Liver (tissue), 9 donors: Measurements from ENCODE around the gene SOX5. TPM values are rescaled to one million over a fixed set of nuclear protein-coding genes. Genes with fewer than 3 reads are reported as not detected.

ENCODE experiments used
- DNase-seq: peaks from one replicate; pipeline ENCODE4 v3.0.0-alpha.2; 2017; ENCODE audit warnings: low spot score
- H3K27ac ChIP-seq, 2 donors: one replicate each; pipeline ENCODE4 v1.7.0; 2013; ENCODE audit warnings: inconsistent platforms in 2 of 2, low read length in 2 of 2, control low read depth in 1 of 2, low read depth in 1 of 2, mild to moderate bottlenecking in 1 of 2
- H3K27me3 ChIP-seq, 4 donors: one replicate each; pipeline versions ENCODE4 v1.6.1 to v1.7.0; 2013; ENCODE audit warnings: low read length in 3 of 4, inconsistent platforms in 1 of 4, mild to moderate bottlenecking in 1 of 4, moderate library complexity in 1 of 4; ENCODE audit not compliant: control insufficient read depth in 4 of 4, insufficient read depth in 4 of 4
- H3K36me3 ChIP-seq, 4 donors: one replicate each; pipeline versions ENCODE4 v1.6.1 to v1.7.0; 2013; ENCODE audit warnings: low read length in 3 of 4, mild to moderate bottlenecking in 3 of 4, low read depth in 1 of 4, moderate library complexity in 1 of 4; ENCODE audit not compliant: control insufficient read depth in 4 of 4, insufficient read depth in 3 of 4
- H3K4me1 ChIP-seq, 4 donors: one replicate each; pipeline versions ENCODE4 v1.6.1 to v1.7.0; 2013; ENCODE audit warnings: low read length in 3 of 4, mild to moderate bottlenecking in 3 of 4, moderate library complexity in 1 of 4; ENCODE audit not compliant: control insufficient read depth in 4 of 4, insufficient read depth in 4 of 4
- H3K4me3 ChIP-seq, 3 donors: one replicate each; pipeline versions ENCODE4 v1.6.1 to v1.7.0; 2013; ENCODE audit warnings: low read length in 3 of 3, control low read depth in 1 of 3, low read depth in 1 of 3, mild to moderate bottlenecking in 1 of 3
- H3K9ac ChIP-seq, 2 donors: one replicate each; pipeline ENCODE4 v1.7.0; 2013; ENCODE audit warnings: low read length in 2 of 2, mild to moderate bottlenecking in 2 of 2, moderate library complexity in 2 of 2, control low read depth in 1 of 2, low read depth in 1 of 2
- H3K9me3 ChIP-seq, 4 donors: one replicate each; pipeline versions ENCODE4 v1.6.1 to v1.7.0; 2013; ENCODE audit warnings: low read length in 3 of 4; ENCODE audit not compliant: control insufficient read depth in 4 of 4
- ATF3 ChIP-seq: IDR thresholded peaks from 2 replicates; pipeline ENCODE4 v1.6.1; 2016; ENCODE audit warnings: antibody characterized with exemption
- EGR1 ChIP-seq, 2 donors: IDR thresholded peaks; 2 replicates each; pipeline ENCODE4 v1.6.1; 2016 to 2018; ENCODE audit warnings: antibody characterized with exemption in 2 of 2, low read depth in 2 of 2
- FOXA1 ChIP-seq: IDR thresholded peaks from 2 replicates; pipeline ENCODE4 v1.6.1; 2016; ENCODE audit warnings: antibody characterized with exemption
- FOXA2 ChIP-seq: IDR thresholded peaks from 2 replicates; pipeline ENCODE4 v1.6.1; 2016; ENCODE audit warnings: antibody characterized with exemption
- GABPA ChIP-seq, 2 donors: IDR thresholded peaks in 1 of 2; conservative IDR thresholded peaks in 1 of 2; 2 replicates each; pipeline ENCODE4 v1.6.1; 2016; ENCODE audit warnings: antibody characterized with exemption in 2 of 2, mild to moderate bottlenecking in 1 of 2, moderate library complexity in 1 of 2
- HNF4A ChIP-seq, 2 donors: conservative IDR thresholded peaks; 2 replicates each; pipeline ENCODE4 v1.6.1; 2016; ENCODE audit warnings: antibody characterized with exemption in 2 of 2, mild to moderate bottlenecking in 2 of 2
- HNF4G ChIP-seq: IDR thresholded peaks from 2 replicates; pipeline ENCODE4 v1.6.1; 2016; ENCODE audit warnings: antibody characterized with exemption
- JUND ChIP-seq, 2 donors: IDR thresholded peaks; 2 replicates each; pipeline ENCODE4 v1.6.1; 2016; ENCODE audit warnings: antibody characterized with exemption in 2 of 2
- MAX ChIP-seq: IDR thresholded peaks from 2 replicates; pipeline ENCODE4 v1.6.1; 2016; ENCODE audit warnings: antibody characterized with exemption
- NR2F2 ChIP-seq: IDR thresholded peaks from 2 replicates; pipeline ENCODE4 v1.6.1; 2016; ENCODE audit warnings: antibody characterized with exemption
- RAD21 ChIP-seq, 2 donors: IDR thresholded peaks; 2 replicates each; pipeline ENCODE4 v1.6.1; 2016; ENCODE audit warnings: antibody characterized with exemption in 2 of 2, mild to moderate bottlenecking in 2 of 2
- REST ChIP-seq: IDR thresholded peaks from 2 replicates; pipeline ENCODE4 v1.6.1; 2016; ENCODE audit warnings: antibody characterized with exemption, mild to moderate bottlenecking
- RXRA ChIP-seq, 2 donors: IDR thresholded peaks; 2 replicates each; pipeline ENCODE4 v1.6.1; 2017 to 2018; ENCODE audit warnings: antibody characterized with exemption in 2 of 2, mild to moderate bottlenecking in 1 of 2
- SP1 ChIP-seq: IDR thresholded peaks from 2 replicates; pipeline ENCODE4 v1.6.1; 2018; ENCODE audit warnings: antibody characterized with exemption, mild to moderate bottlenecking
- TAF1 ChIP-seq: conservative IDR thresholded peaks from 2 replicates; pipeline ENCODE4 v1.6.1; 2016; ENCODE audit warnings: antibody characterized with exemption, mild to moderate bottlenecking
- YY1 ChIP-seq: IDR thresholded peaks from 2 replicates; pipeline ENCODE4 v1.6.1; 2016; ENCODE audit warnings: antibody characterized with exemption, mild to moderate bottlenecking
- WGBS: extraction: QIAGEN DNeasy Blood & Tissue Kit; methylation state at CpG from one replicate; pipeline ENCODE4 v1.1.7; 2013; 5-methylcytosine and 5-hydroxymethylcytosine counted together
- polyA plus RNA-seq, 2 donors: library from polyadenylated mRNA; stranded (reverse) in 1 of 2; unstranded in 1 of 2; fragments of 200-250 nt in 1 of 2; fragments of >200 nt in 1 of 2; fragmentation: Nextera tagmentation in 1 of 2; extraction: Ambion mirVana in 1 of 2; gene quantifications; one replicate each; pipeline versions ENCODE4 v1.2.1 to v1.2.3, GENCODE V29; 2013 to 2015
- total RNA-seq, 2 donors: library from RNA; depleted of rRNA; stranded (reverse); fragments of >200 nt; gene quantifications; one replicate each; pipeline ENCODE4 v1.2.3, GENCODE V29; 2014
- TF ChIP-seq, protein P1 (sequence below): fragments of 150-350 bp; IDR thresholded peaks from 2 replicates; pipeline ENCODE4 v1.5.1; 2017; ENCODE audit warnings: improper control_type of control experiment, low read depth, low read length; ENCODE audit not compliant: missing input control
- TF ChIP-seq, protein P2 (sequence below): IDR thresholded peaks from 2 replicates; pipeline ENCODE4 v1.6.1; 2016; ENCODE audit warnings: antibody characterized with exemption
- donor health status: healthy.
- donor health status: healthy.
- donor health status: healthy.
- donor health status: healthy.
- donor health status: healthy.

SOX5 gene
- total and polyA plus RNA-seq, 4 donors, result 2.3 to 42.4 (median 12.3) TPM

GRCh38 chr12:23596568-23596967, 352.9 kb downstream of the SOX5 start:
- H3K36me3 ChIP-seq, result peaks cover 0 to 20% (median 12%) of the 10 kb centered on the region in 4 donors
- no peaks in the 10 kb centered on the region for H3K27me3 ChIP-seq
- no peak overlapping the region for H3K9ac ChIP-seq
- H3K4me1 ChIP-seq, result no peaks in the 10 kb centered on the region
- peaks cover 4 to 18% (median 12%) of the 10 kb centered on the region in 4 donors for H3K9me3 ChIP-seq
- WGBS, result 90% methylated on average over 3 of the region's 3 CpGs
- TF ChIP-seq RXRA (IDR thresholded peaks at IDR 0.05) (no peak), RAD21 (IDR thresholded peaks at IDR 0.05) (no peak), HNF4A (conservative IDR thresholded peaks at IDR 0.05) (no peak), SP1 (no peak), FOXA1 (no peak), HNF4G (no peak), NR2F2 (no peak), YY1 (no peak), ATF3 (no peak), REST (no peak), JUND (IDR thresholded peaks at IDR 0.05) (no peak), MAX (no peak), TAF1 (no peak), EGR1 (IDR thresholded peaks at IDR 0.05; ENCODE audit: low read depth in 2 of 2) (no peak), GABPA (IDR thresholded peaks at IDR 0.05 in 1 of 2, conservative IDR thresholded peaks at IDR 0.05 in 1 of 2) (no peak), FOXA2 (no peak)
- TF ChIP-seq, protein P1, sequence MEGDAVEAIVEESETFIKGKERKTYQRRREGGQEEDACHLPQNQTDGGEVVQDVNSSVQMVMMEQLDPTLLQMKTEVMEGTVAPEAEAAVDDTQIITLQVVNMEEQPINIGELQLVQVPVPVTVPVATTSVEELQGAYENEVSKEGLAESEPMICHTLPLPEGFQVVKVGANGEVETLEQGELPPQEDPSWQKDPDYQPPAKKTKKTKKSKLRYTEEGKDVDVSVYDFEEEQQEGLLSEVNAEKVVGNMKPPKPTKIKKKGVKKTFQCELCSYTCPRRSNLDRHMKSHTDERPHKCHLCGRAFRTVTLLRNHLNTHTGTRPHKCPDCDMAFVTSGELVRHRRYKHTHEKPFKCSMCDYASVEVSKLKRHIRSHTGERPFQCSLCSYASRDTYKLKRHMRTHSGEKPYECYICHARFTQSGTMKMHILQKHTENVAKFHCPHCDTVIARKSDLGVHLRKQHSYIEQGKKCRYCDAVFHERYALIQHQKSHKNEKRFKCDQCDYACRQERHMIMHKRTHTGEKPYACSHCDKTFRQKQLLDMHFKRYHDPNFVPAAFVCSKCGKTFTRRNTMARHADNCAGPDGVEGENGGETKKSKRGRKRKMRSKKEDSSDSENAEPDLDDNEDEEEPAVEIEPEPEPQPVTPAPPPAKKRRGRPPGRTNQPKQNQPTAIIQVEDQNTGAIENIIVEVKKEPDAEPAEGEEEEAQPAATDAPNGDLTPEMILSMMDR, result no peak
- TF ChIP-seq, protein P2, sequence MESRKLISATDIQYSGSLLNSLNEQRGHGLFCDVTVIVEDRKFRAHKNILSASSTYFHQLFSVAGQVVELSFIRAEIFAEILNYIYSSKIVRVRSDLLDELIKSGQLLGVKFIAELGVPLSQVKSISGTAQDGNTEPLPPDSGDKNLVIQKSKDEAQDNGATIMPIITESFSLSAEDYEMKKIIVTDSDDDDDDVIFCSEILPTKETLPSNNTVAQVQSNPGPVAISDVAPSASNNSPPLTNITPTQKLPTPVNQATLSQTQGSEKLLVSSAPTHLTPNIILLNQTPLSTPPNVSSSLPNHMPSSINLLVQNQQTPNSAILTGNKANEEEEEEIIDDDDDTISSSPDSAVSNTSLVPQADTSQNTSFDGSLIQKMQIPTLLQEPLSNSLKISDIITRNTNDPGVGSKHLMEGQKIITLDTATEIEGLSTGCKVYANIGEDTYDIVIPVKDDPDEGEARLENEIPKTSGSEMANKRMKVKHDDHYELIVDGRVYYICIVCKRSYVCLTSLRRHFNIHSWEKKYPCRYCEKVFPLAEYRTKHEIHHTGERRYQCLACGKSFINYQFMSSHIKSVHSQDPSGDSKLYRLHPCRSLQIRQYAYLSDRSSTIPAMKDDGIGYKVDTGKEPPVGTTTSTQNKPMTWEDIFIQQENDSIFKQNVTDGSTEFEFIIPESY, result no peak
- H3K4me3 ChIP-seq, result no peak overlapping the region
- no peak for DNase-seq
- H3K27ac ChIP-seq, result no peak overlapping the region
